ENCODE results near the gene UCHL5. TPM values are rescaled to one million over a fixed set of nuclear protein-coding genes. Genes with fewer than 3 reads are reported as not detected.
A peak's percentile ranks its signal among the peaks of the same experiment; 100 is the strongest.

Gene UCHL5
- total RNA-seq, 3 donors from 2014 or later = 32.8 to 45.2 (median 38.3) TPM

GRCh38 chr1:193025218-193025617 is 33.9 kb downstream of the UCHL5 start:
- no peaks in the 10 kb centered on the region for H3K9me3 ChIP-seq
- no peak overlapping the region for H3K4me3 ChIP-seq
- TF ChIP-seq POLR2A (IDR thresholded peaks at IDR 0.05) (no peak), CTCF (IDR thresholded peaks at IDR 0.05) (no peak), POLR2AphosphoS5 (IDR thresholded peaks at IDR 0.05) (no peak)
- H3K27ac ChIP-seq = no peak overlapping the region
- no peaks in the 10 kb centered on the region for H3K36me3 ChIP-seq
- no peaks in the 10 kb centered on the region for H3K4me1 ChIP-seq
- no peaks in the 10 kb centered on the region for H3K27me3 ChIP-seq
- intact Hi-C loops (cut with DNase I; ENCODE audit: low total_unique reads) = no loop called here
- no peak for DNase-seq (ENCODE audit: low spot score in 2 of 2)

GRCh38 chr1:193019442-193020026 is 39.6 kb downstream of the UCHL5 start:
- no peak for DNase-seq (ENCODE audit: low spot score in 2 of 2)
- no peak overlapping the region for H3K27ac ChIP-seq
- no peaks in the 10 kb centered on the region for H3K27me3 ChIP-seq
- H3K4me1 ChIP-seq = no peaks in the 10 kb centered on the region
- no peaks in the 10 kb centered on the region for H3K9me3 ChIP-seq
- TF ChIP-seq POLR2AphosphoS5 (IDR thresholded peaks at IDR 0.05) (no peak), CTCF (IDR thresholded peaks at IDR 0.05) (peak in 2 of 3 donors; percentile 44)
- H3K36me3 ChIP-seq = no peaks in the 10 kb centered on the region
- no peak overlapping the region for H3K4me3 ChIP-seq
- intact Hi-C loops (cut with DNase I; ENCODE audit: low total_unique reads) = no loop called here

GRCh38 chr1:193016788-193017187 is 42.4 kb downstream of the UCHL5 start:
- Histone ChIP-seq H3K4me1 (no peaks in the 10 kb centered on the region), H3K9me3 (no peaks in the 10 kb centered on the region), H3K36me3 (no peaks in the 10 kb centered on the region), H3K27me3 (no peaks in the 10 kb centered on the region), H3K4me3 (no peak overlapping the region), H3K27ac (no peak overlapping the region)
- TF ChIP-seq CTCF (IDR thresholded peaks at IDR 0.05) (no peak), POLR2A (IDR thresholded peaks at IDR 0.05) (no peak), POLR2AphosphoS5 (IDR thresholded peaks at IDR 0.05) (no peak)
- no peak for DNase-seq (ENCODE audit: low spot score in 2 of 2)
- intact Hi-C loops (cut with DNase I; ENCODE audit: low total_unique reads) = no loop called here

- Histone ChIP-seq H3K4me1 (no peaks in the 10 kb centered on the region), H3K27ac (no peak overlapping the region)
- intact Hi-C loops (cut with DNase I; ENCODE audit: low total_unique reads) = no loop called here
Measured at GRCh38 chr1:193014400-193014799, 44.8 kb downstream of the UCHL5 start.

GRCh38 chr1:193013707-193014106 is 45.5 kb downstream of the UCHL5 start:
- Histone ChIP-seq H3K9me3 (no peaks in the 10 kb centered on the region), H3K4me3 (no peak overlapping the region), H3K36me3 (no peaks in the 10 kb centered on the region), H3K27me3 (no peaks in the 10 kb centered on the region), H3K4me1 (no peaks in the 10 kb centered on the region), H3K27ac (no peak overlapping the region)
- intact Hi-C loops (cut with DNase I; ENCODE audit: low total_unique reads) = no loop called here
- no peak for DNase-seq (ENCODE audit: low spot score in 2 of 2)
- TF ChIP-seq CTCF (IDR thresholded peaks at IDR 0.05) = no peak

More at GRCh38 chr1:193014400-193014799, 44.8 kb downstream of the UCHL5 start:
- Histone ChIP-seq H3K4me3 (no peak overlapping the region), H3K36me3 (no peaks in the 10 kb centered on the region), H3K27me3 (no peaks in the 10 kb centered on the region), H3K9me3 (no peaks in the 10 kb centered on the region)
- DNase-seq (ENCODE audit: low spot score in 2 of 2) = no peak
- no peak for TF ChIP-seq POLR2A (IDR thresholded peaks at IDR 0.05)
- no peak for TF ChIP-seq POLR2AphosphoS5 (IDR thresholded peaks at IDR 0.05)
- TF ChIP-seq CTCF (IDR thresholded peaks at IDR 0.05) = no peak
